ENCODE data around the gene TIMM13.
"Not testable (repeated sequence)": the region's sequence is repeated elsewhere in the genome, so short reads cannot be mapped to it uniquely, and the experiment has no call there.

Gene TIMM13

GRCh38 chr19:2461751-2462634 is 34.6 kb upstream of the TIMM13 start:
- Histone ChIP-seq H3K4me1 (ENCODE audit: insufficient read depth, low read length) (no peaks in the 10 kb centered on the region), H3K9ac (ENCODE audit: low read depth, low read length) (peak overlapping the region; percentile 59; the same call in 1 of the 2 replicates), H3K36me3 (ENCODE audit: insufficient read depth, low read length) (no peaks in the 10 kb centered on the region), H3K9me3 (ENCODE audit: control insufficient read depth, insufficient read depth, low read length) (no peaks in the 10 kb centered on the region)

- H3K9ac ChIP-seq (ENCODE audit: low read depth, low read length): no peak overlapping the region
- no peaks in the 10 kb centered on the region for H3K36me3 ChIP-seq (ENCODE audit: insufficient read depth, low read length)
- no peaks in the 10 kb centered on the region for H3K4me1 ChIP-seq (ENCODE audit: insufficient read depth, low read length)
Observed at GRCh38 chr19:2460245-2460644, 32.9 kb upstream of the TIMM13 start.

GRCh38 chr19:2458776-2459175 is 31.4 kb upstream of the TIMM13 start:
- H3K36me3 ChIP-seq (ENCODE audit: insufficient read depth, low read length); H3K9ac ChIP-seq (ENCODE audit: low read depth, low read length); H3K4me1 ChIP-seq (ENCODE audit: insufficient read depth, low read length); H3K9me3 ChIP-seq (ENCODE audit: control insufficient read depth, insufficient read depth, low read length): not testable (repeated sequence)

More at GRCh38 chr19:2460245-2460644, 32.9 kb upstream of the TIMM13 start:
- H3K9me3 ChIP-seq (ENCODE audit: control insufficient read depth, insufficient read depth, low read length): no peaks in the 10 kb centered on the region

- Histone ChIP-seq H3K9ac (ENCODE audit: low read depth, low read length) (no peak overlapping the region), H3K4me1 (ENCODE audit: insufficient read depth, low read length) (peaks cover 10% of the 10 kb centered on the region; the same call in 1 of the 2 replicates), H3K36me3 (ENCODE audit: insufficient read depth, low read length) (no peaks in the 10 kb centered on the region), H3K9me3 (ENCODE audit: control insufficient read depth, insufficient read depth, low read length) (no peaks in the 10 kb centered on the region)
Observed at GRCh38 chr19:2458054-2458453, 30.7 kb upstream of the TIMM13 start.

GRCh38 chr19:2457394-2458037 is 30.1 kb upstream of the TIMM13 start:
- H3K4me1 ChIP-seq (ENCODE audit: insufficient read depth, low read length): peaks cover 11% of the 10 kb centered on the region; the same call in 1 of the 2 replicates
- no peaks in the 10 kb centered on the region for H3K9me3 ChIP-seq (ENCODE audit: control insufficient read depth, insufficient read depth, low read length)
- peak overlapping the region; percentile 28; the same call in 1 of the 2 replicates for H3K9ac ChIP-seq (ENCODE audit: low read depth, low read length)
- no peaks in the 10 kb centered on the region for H3K36me3 ChIP-seq (ENCODE audit: insufficient read depth, low read length)

- Histone ChIP-seq H3K36me3 (ENCODE audit: insufficient read depth, low read length) (no peaks in the 10 kb centered on the region; the same call in 1 of the 2 replicates), H3K9ac (ENCODE audit: low read depth, low read length) (peak overlapping the region; percentile 82), H3K9me3 (ENCODE audit: control insufficient read depth, insufficient read depth, low read length) (no peaks in the 10 kb centered on the region), H3K4me1 (ENCODE audit: insufficient read depth, low read length) (peaks cover 11% of the 10 kb centered on the region; the same call in 1 of the 2 replicates)
Observed at GRCh38 chr19:2455851-2456570, 28.6 kb upstream of the TIMM13 start.

GRCh38 chr19:2454962-2455850 is 27.8 kb upstream of the TIMM13 start:
- peak overlapping the region; percentile 82 for H3K9ac ChIP-seq (ENCODE audit: low read depth, low read length)
- H3K36me3 ChIP-seq (ENCODE audit: insufficient read depth, low read length): no peaks in the 10 kb centered on the region; the same call in none of the 2 replicates
- H3K4me1 ChIP-seq (ENCODE audit: insufficient read depth, low read length): peaks cover 11% of the 10 kb centered on the region; the same call in 1 of the 2 replicates
- H3K9me3 ChIP-seq (ENCODE audit: control insufficient read depth, insufficient read depth, low read length): no peaks in the 10 kb centered on the region

GRCh38 chr19:2454199-2454961 is 27.0 kb upstream of the TIMM13 start:
- H3K9ac ChIP-seq (ENCODE audit: low read depth, low read length): no peak overlapping the region
- no peaks in the 10 kb centered on the region for H3K9me3 ChIP-seq (ENCODE audit: control insufficient read depth, insufficient read depth, low read length)
- no peaks in the 10 kb centered on the region; the same call in none of the 2 replicates for H3K36me3 ChIP-seq (ENCODE audit: insufficient read depth, low read length)
- H3K4me1 ChIP-seq (ENCODE audit: insufficient read depth, low read length): peaks cover 11% of the 10 kb centered on the region; the same call in 1 of the 2 replicates

GRCh38 chr19:2453431-2454025 is 26.1 kb upstream of the TIMM13 start:
- Histone ChIP-seq H3K9ac (ENCODE audit: low read depth, low read length) (no peak overlapping the region), H3K36me3 (ENCODE audit: insufficient read depth, low read length) (no peaks in the 10 kb centered on the region; the same call in none of the 2 replicates), H3K9me3 (ENCODE audit: control insufficient read depth, insufficient read depth, low read length) (no peaks in the 10 kb centered on the region), H3K4me1 (ENCODE audit: insufficient read depth, low read length) (peaks cover 11% of the 10 kb centered on the region; the same call in 1 of the 2 replicates)

GRCh38 chr19:2451741-2452140 is 24.4 kb upstream of the TIMM13 start:
- no peaks in the 10 kb centered on the region; the same call in none of the 2 replicates for H3K36me3 ChIP-seq (ENCODE audit: insufficient read depth, low read length)
- no peaks in the 10 kb centered on the region for H3K9me3 ChIP-seq (ENCODE audit: control insufficient read depth, insufficient read depth, low read length)
- peaks cover 11% of the 10 kb centered on the region; the same call in 1 of the 2 replicates for H3K4me1 ChIP-seq (ENCODE audit: insufficient read depth, low read length)
- H3K9ac ChIP-seq (ENCODE audit: low read depth, low read length): no peak overlapping the region

- H3K9ac ChIP-seq (ENCODE audit: low read depth, low read length): no peak overlapping the region
Observed at GRCh38 chr19:2451138-2451537, 23.8 kb upstream of the TIMM13 start.

GRCh38 chr19:2449019-2449418 is 21.6 kb upstream of the TIMM13 start:
- peaks cover 9% of the 10 kb centered on the region; the same call in 1 of the 2 replicates for H3K4me1 ChIP-seq (ENCODE audit: insufficient read depth, low read length)
- H3K36me3 ChIP-seq (ENCODE audit: insufficient read depth, low read length): no peaks in the 10 kb centered on the region; the same call in none of the 2 replicates
- H3K9ac ChIP-seq (ENCODE audit: low read depth, low read length): no peak overlapping the region
- no peaks in the 10 kb centered on the region for H3K9me3 ChIP-seq (ENCODE audit: control insufficient read depth, insufficient read depth, low read length)

More at GRCh38 chr19:2451138-2451537, 23.8 kb upstream of the TIMM13 start:
- Histone ChIP-seq H3K9me3 (ENCODE audit: control insufficient read depth, insufficient read depth, low read length) (no peaks in the 10 kb centered on the region), H3K36me3 (ENCODE audit: insufficient read depth, low read length) (no peaks in the 10 kb centered on the region; the same call in none of the 2 replicates), H3K4me1 (ENCODE audit: insufficient read depth, low read length) (peaks cover 11% of the 10 kb centered on the region; the same call in 1 of the 2 replicates)

Measured in ES-I3 (cell line).